Measurements from ENCODE around the gene CCDC171.

GRCh38 chr9:15834541-15834940, 281.7 kb downstream of the CCDC171 start:
- TF ChIP-seq CTCF (IDR thresholded peaks at IDR 0.05) (no peak), POLR2AphosphoS5 (IDR thresholded peaks at IDR 0.05) (no peak), POLR2A (IDR thresholded peaks at IDR 0.05) (no peak), EP300 (IDR thresholded peaks at IDR 0.05) (no peak)
